ENCODE data around the gene C1QL4. TPM values are rescaled to one million over a fixed set of nuclear protein-coding genes. Genes with fewer than 3 reads are reported as not detected.
"Not testable (repeated sequence)": the region's sequence is repeated elsewhere in the genome, so short reads cannot be mapped to it uniquely, and the experiment has no call there.

The C1QL4 gene
- total RNA-seq, 2 experiments from 2014 or later, result not detected

DNA sequence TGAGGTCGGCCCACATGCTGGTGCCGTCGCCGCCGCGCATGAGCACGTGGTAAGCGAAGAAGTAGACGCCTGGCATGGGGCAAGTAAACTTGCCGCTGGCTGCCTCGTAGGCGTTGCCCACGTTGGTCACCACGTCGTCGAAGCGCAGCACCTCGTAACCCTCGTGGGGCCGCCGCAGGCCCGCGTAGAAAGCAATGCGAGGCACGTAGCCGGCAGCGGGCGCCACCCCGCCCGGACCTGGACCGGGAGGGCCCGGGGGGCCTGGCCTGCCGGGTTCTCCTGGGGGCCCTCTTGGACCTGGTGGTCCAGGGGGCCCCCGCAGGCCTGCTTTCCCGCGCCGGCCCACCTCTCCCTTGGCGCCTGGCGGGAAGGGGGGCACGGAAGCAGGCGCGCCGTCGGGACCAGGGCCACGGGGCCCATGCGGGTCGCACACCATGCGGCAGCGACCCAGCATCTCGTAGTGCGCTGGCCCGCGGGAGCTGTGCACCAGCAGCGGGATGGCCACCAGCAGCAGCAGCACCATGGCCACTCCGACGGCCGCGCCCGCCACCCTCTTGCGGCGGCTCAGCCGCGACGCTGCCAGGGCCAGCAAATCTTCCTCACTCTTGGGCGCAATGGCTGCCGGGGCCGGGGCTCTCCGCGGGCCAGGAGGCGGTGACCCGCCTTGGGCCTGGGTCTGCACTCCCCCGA is 888 bp downstream of the C1QL4 start:
- POLR2A ChIA-PET, result no interaction called here

DNA sequence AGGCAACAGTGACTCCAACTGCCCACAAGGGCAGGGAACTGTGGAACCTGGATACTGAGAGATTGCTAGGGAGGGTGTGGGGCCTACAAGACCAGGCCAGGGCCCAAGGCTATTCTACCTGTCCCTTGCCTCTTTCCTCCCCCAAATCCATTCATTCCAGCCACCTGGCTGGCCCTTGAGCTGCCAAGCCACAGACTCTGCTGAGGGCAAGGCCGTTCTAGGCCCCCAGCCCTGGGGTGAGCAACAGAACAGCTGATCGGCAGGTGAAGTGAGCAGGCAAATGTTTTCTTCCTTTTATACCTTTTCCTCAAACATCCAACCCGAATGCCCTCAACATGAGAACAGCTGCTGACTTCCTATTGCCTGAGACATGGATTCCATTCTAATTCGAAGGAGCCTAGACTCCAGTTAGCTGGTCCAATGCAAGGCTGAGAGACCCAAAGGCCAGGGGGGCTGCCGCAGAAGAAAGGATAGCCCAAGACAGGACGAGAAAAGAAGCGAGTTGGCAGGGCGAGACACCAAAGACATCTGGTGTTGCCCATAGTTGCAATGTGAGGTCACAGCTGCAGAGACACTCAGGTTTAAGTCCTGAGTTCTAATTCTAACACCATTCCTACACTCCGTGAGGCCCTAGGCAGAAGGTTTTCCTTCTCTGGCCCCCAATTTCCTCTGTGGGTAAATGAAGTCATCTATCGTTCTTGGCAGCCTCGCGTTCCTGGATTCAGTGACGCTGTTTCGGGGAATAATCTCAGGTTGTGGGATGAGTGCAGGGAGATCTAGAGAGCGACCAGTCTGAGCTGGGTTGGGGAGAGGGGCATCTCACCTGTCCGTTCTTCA is 1.7 kb downstream of the C1QL4 start:
- Mint-ChIP-seq H3K4me3 (no peak overlapping the region), H3K9me3 (no peaks in the 10 kb centered on the region), H3K27me3 (peaks cover 75% of the 10 kb centered on the region), H3K4me1 (peaks cover 34% of the 10 kb centered on the region), H3K27ac (peak overlapping the region; percentile 61), H3K36me3 (ENCODE audit: low read depth) (peaks cover 20% of the 10 kb centered on the region)
- ChIA-PET CTCF (interaction anchor here (1.0 to 4.6 kb wide), 4 partner anchors 11 to 246 kb away, joined by 3 to 29 read pairs (median 5); partner anchors contain the start of gene TROAP), POLR2A (no interaction called here)
- no peak for DNase-seq

More for the DNA sequence above, 888 bp downstream of the C1QL4 start:
- Mint-ChIP-seq H3K4me1 (peaks cover 34% of the 10 kb centered on the region), H3K27ac (no peak overlapping the region), H3K36me3 (ENCODE audit: low read depth) (peaks cover 14% of the 10 kb centered on the region), H3K27me3 (peaks cover 83% of the 10 kb centered on the region), H3K9me3 (no peaks in the 10 kb centered on the region), H3K4me3 (no peak overlapping the region)
- no peak for DNase-seq
- CTCF ChIA-PET, result interaction anchor here (1.1 to 4.6 kb wide), 8 partner anchors 11 to 59 kb away, joined by 3 to 29 read pairs (median 8); partner anchors contain the start of genes DNAJC22, PRPH and TROAP

DNA sequence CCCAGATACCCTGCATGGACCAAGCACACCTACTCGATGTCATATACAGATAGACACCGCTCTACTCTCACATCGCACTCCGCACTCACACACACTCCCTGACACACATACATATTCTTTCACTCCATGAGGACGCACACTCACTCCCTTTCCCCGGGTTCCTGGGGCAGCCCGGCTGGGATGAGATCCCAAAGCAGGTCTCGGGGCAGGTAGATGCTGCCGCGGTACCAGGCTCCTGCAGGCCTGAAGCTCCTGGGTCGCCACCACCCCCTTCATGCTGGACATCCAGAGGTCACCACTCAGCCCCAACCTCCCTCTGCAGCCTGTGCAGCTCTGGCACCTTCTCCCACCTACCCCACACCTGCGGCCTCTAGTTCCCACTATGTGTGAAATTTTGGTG is 2.3 kb downstream of the C1QL4 start:
- Mint-ChIP-seq H3K27ac (no peak overlapping the region), H3K27me3 (peaks cover 69% of the 10 kb centered on the region), H3K4me1 (peaks cover 34% of the 10 kb centered on the region), H3K4me3 (no peak overlapping the region), H3K9me3 (no peaks in the 10 kb centered on the region), H3K36me3 (ENCODE audit: low read depth) (peaks cover 25% of the 10 kb centered on the region)
- POLR2A ChIA-PET, result no interaction called here
- CTCF ChIA-PET, result interaction anchor here (1.0 to 4.6 kb wide), 5 partner anchors 8 to 246 kb away, joined by 3 to 30 read pairs (median 7); partner anchors contain the start of gene TROAP
- DNase-seq, result no peak

DNA sequence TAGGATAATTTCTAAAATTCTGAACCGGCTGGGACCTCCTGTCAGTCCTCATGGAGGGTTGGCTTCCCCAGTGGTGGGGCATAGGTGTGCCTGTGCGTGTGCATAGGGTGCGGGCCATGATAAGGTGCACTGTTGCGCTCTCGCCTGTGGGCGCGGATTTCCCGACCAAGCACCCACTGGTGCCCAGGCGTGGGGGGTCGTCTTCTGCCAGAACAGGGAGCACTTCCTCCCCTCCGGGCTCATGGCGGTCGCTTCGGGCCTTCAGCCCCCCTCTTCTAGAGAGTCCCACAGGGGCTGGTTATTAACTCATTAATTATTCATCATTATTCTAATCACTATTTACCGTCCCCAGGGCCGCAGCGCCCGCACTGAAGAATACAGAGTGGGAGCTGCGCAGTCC is 2.8 kb downstream of the C1QL4 start:
- Mint-ChIP-seq H3K4me3 (no peak overlapping the region), H3K36me3 (ENCODE audit: low read depth) (peaks cover 30% of the 10 kb centered on the region), H3K27me3 (peaks cover 65% of the 10 kb centered on the region), H3K4me1 (peaks cover 34% of the 10 kb centered on the region), H3K9me3 (no peaks in the 10 kb centered on the region), H3K27ac (no peak overlapping the region)
- DNase-seq, result no peak
- POLR2A ChIA-PET, result no interaction called here
- CTCF ChIA-PET, result interaction anchor here (0.8 to 4.6 kb wide), 6 partner anchors 8 to 247 kb away, joined by 3 to 30 read pairs (median 5); partner anchors contain the start of gene TROAP

DNA sequence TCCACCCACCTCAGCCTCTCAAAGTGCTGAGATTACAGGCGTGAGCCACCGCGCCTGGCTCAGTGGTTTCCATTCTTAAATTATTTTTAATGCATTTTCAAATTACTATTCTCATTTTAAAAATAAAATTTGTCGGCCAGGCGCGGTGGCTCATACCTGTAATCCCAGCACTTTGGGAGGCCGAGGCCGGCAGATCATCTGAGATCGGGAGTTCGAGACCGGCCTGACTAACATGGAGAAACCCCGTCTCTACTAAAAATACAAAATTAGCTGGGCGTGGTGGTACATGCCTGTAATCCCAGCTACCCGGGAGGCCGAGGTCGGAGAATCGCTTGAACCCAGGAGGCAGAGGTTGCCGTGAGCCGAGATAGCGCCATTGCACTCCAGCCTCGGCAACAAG is 3.2 kb downstream of the C1QL4 start:
- H3K9me3 Mint-ChIP-seq, POLR2A ChIA-PET, H3K27ac Mint-ChIP-seq, DNase-seq, H3K4me3 Mint-ChIP-seq: not testable (repeated sequence)
- peaks cover 34% of the 10 kb centered on the region for H3K36me3 Mint-ChIP-seq (ENCODE audit: low read depth)
- H3K4me1 Mint-ChIP-seq, result peaks cover 34% of the 10 kb centered on the region
- CTCF ChIA-PET, result interaction anchor here (0.8 to 3.9 kb wide), 3 partner anchors 9 to 14 kb away, joined by 3 to 30 read pairs (median 7); no protein-coding TSS in a partner anchor
- H3K27me3 Mint-ChIP-seq, result peaks cover 60% of the 10 kb centered on the region

DNA sequence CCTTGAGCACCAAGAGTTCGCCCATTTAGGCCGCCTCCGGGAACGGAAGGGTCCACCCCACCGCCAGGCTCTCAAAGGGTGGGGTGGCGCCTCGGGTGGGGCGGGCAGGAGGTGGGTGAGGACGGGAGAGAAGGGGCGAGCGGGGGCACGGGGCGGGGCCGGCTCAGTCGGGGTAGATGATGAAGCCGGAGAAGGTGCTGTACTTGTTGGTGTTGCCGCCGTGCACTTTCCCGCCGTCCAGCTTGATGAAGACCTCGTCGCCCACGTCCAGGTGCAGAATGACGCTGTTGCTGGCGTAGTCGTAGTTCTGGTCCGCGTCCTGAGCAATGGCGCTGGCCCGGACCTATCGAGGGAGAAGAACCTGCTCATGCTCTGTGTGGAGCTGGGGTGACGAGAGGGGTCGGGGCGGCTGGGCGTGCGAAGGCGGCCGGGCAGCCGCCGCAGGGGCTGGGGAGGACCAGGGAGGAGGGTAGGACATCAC is 4.1 kb downstream of the C1QL4 start:
- Mint-ChIP-seq H3K9me3 (no peaks in the 10 kb centered on the region), H3K36me3 (ENCODE audit: low read depth) (peaks cover 37% of the 10 kb centered on the region), H3K27me3 (peaks cover 52% of the 10 kb centered on the region), H3K27ac (no peak overlapping the region), H3K4me1 (peaks cover 32% of the 10 kb centered on the region), H3K4me3 (peak overlapping the region; percentile 47)
- no peak for DNase-seq
- ChIA-PET CTCF (interaction anchor here (1.5 to 3.9 kb wide), 3 partner anchors 10 to 39 kb away, joined by 7 to 30 read pairs (median 8); partner anchors contain the start of gene PRPH), POLR2A (no interaction called here)

DNA sequence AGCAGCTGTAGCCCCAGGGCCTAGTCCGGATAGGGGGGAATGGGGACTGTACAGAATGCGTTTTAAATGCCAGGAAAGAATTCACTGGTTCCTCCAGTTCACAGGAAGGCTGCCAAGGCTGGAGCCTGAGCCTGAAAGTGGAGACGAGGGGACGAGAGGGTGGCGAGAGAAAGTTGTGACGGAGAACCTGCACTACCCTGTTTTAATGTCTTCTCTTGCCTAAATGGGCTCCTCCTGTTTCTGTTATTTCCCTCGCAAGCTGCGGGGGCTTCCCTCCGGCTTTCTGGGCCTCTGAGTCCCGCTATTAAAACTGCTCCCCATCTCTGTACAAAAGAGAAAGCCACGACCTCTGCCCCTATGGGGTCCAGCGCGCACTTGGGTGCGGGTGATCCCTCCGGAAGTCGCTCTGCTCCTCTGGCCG is 4.5 kb downstream of the C1QL4 start:
- Mint-ChIP-seq H3K9me3 (no peaks in the 10 kb centered on the region), H3K27me3 (peaks cover 47% of the 10 kb centered on the region), H3K27ac (no peak overlapping the region), H3K36me3 (ENCODE audit: low read depth) (peaks cover 42% of the 10 kb centered on the region), H3K4me1 (peaks cover 30% of the 10 kb centered on the region), H3K4me3 (no peak overlapping the region)
- no peak for DNase-seq
- POLR2A ChIA-PET, result interaction anchor here (1.9 kb wide), 1 partner anchor 10 kb away, joined by 11 read pairs; the partner anchor contains the start of gene TROAP
- CTCF ChIA-PET, result interaction anchor here (1.0 to 3.9 kb wide), 7 partner anchors 10 to 38 kb away, joined by 3 to 30 read pairs (median 8); partner anchors contain the start of genes DNAJC22, PRPH, SPATS2 and TROAP

DNA sequence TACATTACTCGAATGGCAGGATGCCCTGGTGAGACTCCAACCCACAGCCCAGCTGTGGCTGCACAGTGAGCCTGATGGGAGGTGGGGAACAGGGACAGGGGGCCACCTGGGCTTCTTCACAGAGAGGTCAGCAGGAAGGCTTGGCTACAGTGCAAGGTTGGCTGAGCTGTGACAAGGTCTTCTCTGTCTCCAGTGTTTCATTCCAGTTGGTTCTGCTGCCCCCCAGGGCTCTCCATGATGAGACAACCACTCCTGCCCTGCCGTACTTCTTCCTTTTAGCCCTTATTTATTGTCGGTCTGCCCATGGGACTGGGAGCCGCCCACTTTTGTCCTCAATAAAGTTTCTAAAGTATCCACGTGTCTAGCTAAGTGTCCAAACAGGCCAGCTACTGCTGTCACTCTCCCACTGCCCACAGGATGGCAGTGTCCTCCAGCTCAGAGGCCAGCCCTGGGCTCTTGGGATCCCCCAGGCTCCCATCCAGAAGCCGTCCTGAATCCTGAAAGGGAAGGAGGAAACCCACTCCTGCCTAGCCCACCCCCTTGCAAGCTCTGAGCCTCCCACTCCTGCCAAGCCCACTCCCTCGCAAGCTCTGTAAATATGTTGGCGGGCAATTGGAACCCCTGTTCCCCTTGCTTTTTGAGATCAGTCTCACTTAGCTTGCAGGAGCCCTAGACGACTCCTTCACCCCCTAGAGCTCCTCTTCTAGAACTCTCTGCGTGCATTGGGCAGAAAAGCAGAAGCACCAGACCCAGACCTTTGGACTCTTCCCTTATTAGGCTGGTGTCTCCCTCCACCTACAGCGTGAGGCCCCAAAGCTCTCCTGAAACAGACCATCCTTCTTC is 5.4 kb downstream of the C1QL4 start:
- H3K27me3 Mint-ChIP-seq, result peaks cover 38% of the 10 kb centered on the region
- H3K9me3 Mint-ChIP-seq, result no peaks in the 10 kb centered on the region
- DNase-seq, result no peak
- POLR2A ChIA-PET, result interaction anchor here (0.5 to 1.9 kb wide), 4 partner anchors 9 to 116 kb away, joined by 3 to 11 read pairs (median 4); partner anchors contain the start of gene TROAP
- H3K4me1 Mint-ChIP-seq, result peaks cover 21% of the 10 kb centered on the region
- H3K4me3 Mint-ChIP-seq, result no peak overlapping the region
- H3K36me3 Mint-ChIP-seq (ENCODE audit: low read depth), result peaks cover 44% of the 10 kb centered on the region
- H3K27ac Mint-ChIP-seq, result peak overlapping the region; percentile 34
- CTCF ChIA-PET, result interaction anchor here (1.0 to 3.9 kb wide), 6 partner anchors 9 to 37 kb away, joined by 3 to 30 read pairs (median 10); partner anchors contain the start of genes DNAJC22, PRPH, SPATS2 and TROAP

DNA sequence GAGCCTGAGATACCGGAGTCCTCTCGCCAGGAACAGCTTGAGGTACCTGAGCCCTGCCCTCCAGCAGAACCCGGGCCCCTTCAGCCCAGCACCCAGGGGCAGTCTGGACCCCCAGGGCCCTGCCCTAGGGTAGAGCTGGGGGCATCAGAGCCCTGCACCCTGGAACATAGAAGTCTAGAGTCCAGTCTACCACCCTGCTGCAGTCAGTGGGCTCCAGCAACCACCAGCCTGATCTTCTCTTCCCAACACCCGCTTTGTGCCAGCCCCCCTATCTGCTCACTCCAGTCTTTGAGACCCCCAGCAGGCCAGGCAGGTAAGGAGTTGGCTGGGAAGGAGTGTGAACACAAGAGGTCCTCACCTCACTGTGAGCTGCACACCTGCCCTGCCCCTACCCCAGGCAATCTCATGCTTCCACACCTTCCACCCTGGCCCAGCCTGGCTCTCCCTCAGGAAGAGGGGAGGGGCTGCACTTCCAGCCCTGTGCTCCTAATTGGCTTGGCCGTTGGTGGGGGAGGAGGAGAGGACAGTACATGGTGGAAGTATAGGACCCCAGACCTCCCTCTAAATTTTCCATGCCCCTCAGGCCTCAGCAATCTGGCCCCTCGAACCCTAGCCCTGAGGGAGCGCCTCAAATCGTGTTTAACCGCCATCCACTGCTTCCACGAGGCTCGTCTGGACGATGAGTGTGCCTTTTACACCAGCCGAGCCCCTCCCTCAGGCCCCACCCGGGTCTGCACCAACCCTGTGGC is 6.2 kb downstream of the C1QL4 start:
- Mint-ChIP-seq H3K36me3 (ENCODE audit: low read depth) (peaks cover 48% of the 10 kb centered on the region), H3K27me3 (peaks cover 36% of the 10 kb centered on the region), H3K27ac (no peak overlapping the region), H3K4me3 (no peak overlapping the region), H3K9me3 (no peaks in the 10 kb centered on the region), H3K4me1 (peaks cover 22% of the 10 kb centered on the region)
- ChIA-PET CTCF (interaction anchor here (0.5 to 3.9 kb wide), 7 partner anchors 8 to 64 kb away, joined by 3 to 30 read pairs (median 8); partner anchors contain the start of genes DNAJC22, PRPH, SPATS2 and TROAP), POLR2A (interaction anchor here (0.5 to 1.9 kb wide), 3 partner anchors 8 to 117 kb away, joined by 3 to 11 read pairs (median 3); partner anchors contain the start of gene TROAP)
- no peak for DNase-seq

DNA sequence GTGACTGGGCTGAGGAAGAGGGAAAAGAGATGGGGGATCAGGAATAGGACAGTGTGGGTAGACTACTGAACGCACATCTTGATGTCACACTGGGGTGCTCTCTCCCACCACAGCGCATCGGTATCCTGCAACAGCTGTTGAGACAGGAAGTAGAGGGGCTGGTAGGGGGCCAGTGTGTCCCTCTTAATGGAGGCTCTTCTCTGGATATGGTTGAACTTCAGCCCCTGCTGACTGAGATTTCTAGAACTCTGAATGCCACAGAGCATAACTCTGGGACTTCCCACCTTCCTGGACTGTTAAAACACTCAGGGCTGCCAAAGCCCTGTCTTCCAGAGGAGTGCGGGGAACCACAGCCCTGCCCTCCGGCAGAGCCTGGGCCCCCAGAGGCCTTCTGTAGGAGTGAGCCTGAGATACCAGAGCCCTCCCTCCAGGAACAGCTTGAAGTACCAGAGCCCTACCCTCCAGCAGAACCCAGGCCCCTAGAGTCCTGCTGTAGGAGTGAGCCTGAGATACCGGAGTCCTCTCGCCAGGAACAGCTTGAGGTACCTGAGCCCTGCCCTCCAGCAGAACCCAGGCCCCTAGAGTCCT is 6.9 kb downstream of the C1QL4 start:
- CTCF ChIA-PET, result interaction anchor here (1.1 to 3.0 kb wide), 4 partner anchors 13 to 88 kb away, joined by 3 to 22 read pairs (median 4); partner anchors contain the start of gene DNAJC22
- POLR2A ChIA-PET, result no interaction called here
- H3K27ac Mint-ChIP-seq, result no peak overlapping the region

DNA sequence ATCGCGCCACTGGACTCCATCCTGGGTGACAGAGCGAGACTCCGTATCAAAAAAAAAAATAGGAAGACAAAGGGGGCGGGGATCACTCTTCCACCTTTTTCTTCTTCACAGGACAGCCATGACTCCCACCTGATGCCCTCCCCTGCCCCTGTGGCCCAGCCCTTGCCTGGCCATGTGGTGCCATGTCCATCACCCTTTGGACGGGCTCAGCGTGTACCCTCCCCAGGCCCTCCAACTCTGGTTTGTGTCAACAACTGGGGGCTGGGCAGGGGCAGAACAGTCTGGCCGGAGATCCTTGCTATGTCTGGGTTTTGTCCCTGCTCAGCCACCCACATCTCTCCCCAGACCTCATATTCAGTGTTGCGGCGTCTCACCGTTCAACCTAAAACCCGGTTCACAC is 8.2 kb downstream of the C1QL4 start:
- ChIA-PET CTCF (interaction anchor here (0.6 to 1.4 kb wide), 3 partner anchors 14 to 89 kb away, joined by 3 to 4 read pairs (median 3); no protein-coding TSS in a partner anchor), POLR2A (no interaction called here)
- no peak overlapping the region for H3K27ac Mint-ChIP-seq
- H3K36me3 Mint-ChIP-seq (ENCODE audit: low read depth), result peaks cover 56% of the 10 kb centered on the region
- peaks cover 26% of the 10 kb centered on the region for H3K4me1 Mint-ChIP-seq
- H3K9me3 Mint-ChIP-seq, result no peaks in the 10 kb centered on the region
- no peak overlapping the region for H3K4me3 Mint-ChIP-seq
- no peak for DNase-seq
- H3K27me3 Mint-ChIP-seq, result peaks cover 19% of the 10 kb centered on the region

More for the DNA sequence above, 6.9 kb downstream of the C1QL4 start:
- no peak for DNase-seq
- H3K4me3 Mint-ChIP-seq, result no peak overlapping the region
- H3K36me3 Mint-ChIP-seq (ENCODE audit: low read depth), result peaks cover 51% of the 10 kb centered on the region
- no peaks in the 10 kb centered on the region for H3K9me3 Mint-ChIP-seq
- peaks cover 22% of the 10 kb centered on the region for H3K4me1 Mint-ChIP-seq
- peaks cover 30% of the 10 kb centered on the region for H3K27me3 Mint-ChIP-seq
